Mucosa of stomach (tissue), 1 donor: Measurements from ENCODE around the gene LHCGR.

Source experiments
- H3K27me3 ChIP-seq: one replicate; pipeline ENCODE4 v1.7.0; 2013; ENCODE audit warnings: mild to moderate bottlenecking, low read length; ENCODE audit not compliant: control insufficient read depth, insufficient read depth
- H3K36me3 ChIP-seq: one replicate; pipeline ENCODE4 v1.7.0; 2013; ENCODE audit warnings: low read length; ENCODE audit not compliant: control insufficient read depth, insufficient read depth
- H3K4me1 ChIP-seq: one replicate; pipeline ENCODE4 v1.7.0; 2013; ENCODE audit warnings: mild to moderate bottlenecking, low read length; ENCODE audit not compliant: control insufficient read depth, insufficient read depth
- H3K4me3 ChIP-seq: one replicate; pipeline ENCODE4 v1.7.0; 2013; ENCODE audit warnings: low read length
- H3K9ac ChIP-seq: one replicate; pipeline ENCODE4 v1.7.0; 2013; ENCODE audit warnings: mild to moderate bottlenecking, low read length, moderate library complexity
- H3K9me3 ChIP-seq: one replicate; pipeline ENCODE4 v1.7.0; 2013; ENCODE audit warnings: mild to moderate bottlenecking, low read length, moderate library complexity; ENCODE audit not compliant: control insufficient read depth
- donor health status: Pancreatic carcinoma.

Gene LHCGR

GRCh38 chr2:48695991-48696390 lies 59.5 kb downstream of the LHCGR start:
- H3K9ac ChIP-seq = no peak overlapping the region
- no peaks in the 10 kb centered on the region for H3K36me3 ChIP-seq
- no peaks in the 10 kb centered on the region for H3K27me3 ChIP-seq
- H3K9me3 ChIP-seq = no peaks in the 10 kb centered on the region
- H3K4me3 ChIP-seq = no peak overlapping the region
- H3K4me1 ChIP-seq = no peaks in the 10 kb centered on the region

- Histone ChIP-seq H3K36me3 (no peaks in the 10 kb centered on the region), H3K4me1 (no peaks in the 10 kb centered on the region), H3K4me3 (no peak overlapping the region), H3K9ac (no peak overlapping the region), H3K27me3 (no peaks in the 10 kb centered on the region), H3K9me3 (no peaks in the 10 kb centered on the region)
Observed at GRCh38 chr2:48694149-48694548, 61.4 kb downstream of the LHCGR start.

- Histone ChIP-seq H3K9me3 (no peaks in the 10 kb centered on the region), H3K9ac (no peak overlapping the region), H3K27me3 (no peaks in the 10 kb centered on the region), H3K36me3 (no peaks in the 10 kb centered on the region), H3K4me1 (no peaks in the 10 kb centered on the region), H3K4me3 (no peak overlapping the region)
Observed at GRCh38 chr2:48693645-48694044, 61.9 kb downstream of the LHCGR start.

GRCh38 chr2:48693066-48693465 lies 62.5 kb downstream of the LHCGR start:
- Histone ChIP-seq H3K4me1 (no peaks in the 10 kb centered on the region), H3K36me3 (no peaks in the 10 kb centered on the region), H3K9ac (no peak overlapping the region), H3K27me3 (no peaks in the 10 kb centered on the region), H3K4me3 (no peak overlapping the region), H3K9me3 (no peaks in the 10 kb centered on the region)

GRCh38 chr2:48691935-48692691 lies 63.4 kb downstream of the LHCGR start:
- Histone ChIP-seq H3K27me3 (no peaks in the 10 kb centered on the region), H3K9ac (no peak overlapping the region), H3K4me3 (no peak overlapping the region), H3K4me1 (no peaks in the 10 kb centered on the region), H3K36me3 (no peaks in the 10 kb centered on the region), H3K9me3 (no peaks in the 10 kb centered on the region)

- no peaks in the 10 kb centered on the region for H3K9me3 ChIP-seq
- no peaks in the 10 kb centered on the region for H3K4me1 ChIP-seq
- no peaks in the 10 kb centered on the region for H3K27me3 ChIP-seq
- H3K4me3 ChIP-seq = no peak overlapping the region
- no peak overlapping the region for H3K9ac ChIP-seq
- no peaks in the 10 kb centered on the region for H3K36me3 ChIP-seq
Observed at GRCh38 chr2:48685126-48685525, 70.4 kb downstream of the LHCGR start.

- Histone ChIP-seq H3K36me3 (no peaks in the 10 kb centered on the region), H3K4me1 (no peaks in the 10 kb centered on the region), H3K9me3 (no peaks in the 10 kb centered on the region), H3K27me3 (no peaks in the 10 kb centered on the region), H3K9ac (no peak overlapping the region), H3K4me3 (no peak overlapping the region)
Observed at GRCh38 chr2:48677450-48677849, 78.1 kb downstream of the LHCGR start.

GRCh38 chr2:48674933-48675332 lies 80.6 kb downstream of the LHCGR start:
- H3K9me3 ChIP-seq = no peaks in the 10 kb centered on the region
- H3K9ac ChIP-seq = no peak overlapping the region
- no peaks in the 10 kb centered on the region for H3K4me1 ChIP-seq
- H3K36me3 ChIP-seq = no peaks in the 10 kb centered on the region
- H3K27me3 ChIP-seq = no peaks in the 10 kb centered on the region
- H3K4me3 ChIP-seq = no peak overlapping the region

GRCh38 chr2:48673581-48673980 lies 81.9 kb downstream of the LHCGR start:
- no peaks in the 10 kb centered on the region for H3K36me3 ChIP-seq
- H3K4me3 ChIP-seq = no peak overlapping the region
- no peaks in the 10 kb centered on the region for H3K27me3 ChIP-seq
- no peaks in the 10 kb centered on the region for H3K4me1 ChIP-seq
- H3K9me3 ChIP-seq = no peaks in the 10 kb centered on the region
- no peak overlapping the region for H3K9ac ChIP-seq

- Histone ChIP-seq H3K9ac (no peak overlapping the region), H3K4me1 (no peaks in the 10 kb centered on the region), H3K36me3 (no peaks in the 10 kb centered on the region), H3K9me3 (no peaks in the 10 kb centered on the region), H3K27me3 (no peaks in the 10 kb centered on the region), H3K4me3 (no peak overlapping the region)
Observed at GRCh38 chr2:48668992-48669391, 86.5 kb downstream of the LHCGR start.

- no peaks in the 10 kb centered on the region for H3K4me1 ChIP-seq
- H3K9ac ChIP-seq = no peak overlapping the region
- no peaks in the 10 kb centered on the region for H3K9me3 ChIP-seq
- no peaks in the 10 kb centered on the region for H3K36me3 ChIP-seq
- H3K4me3 ChIP-seq = no peak overlapping the region
- no peaks in the 10 kb centered on the region for H3K27me3 ChIP-seq
Observed at GRCh38 chr2:48651158-48651790, 104.2 kb downstream of the LHCGR start.

GRCh38 chr2:48638261-48638660 lies 117.3 kb downstream of the LHCGR start:
- Histone ChIP-seq H3K4me3 (no peak overlapping the region), H3K4me1 (no peaks in the 10 kb centered on the region), H3K9ac (no peak overlapping the region), H3K9me3 (no peaks in the 10 kb centered on the region), H3K36me3 (no peaks in the 10 kb centered on the region), H3K27me3 (no peaks in the 10 kb centered on the region)
